Tibial artery (tissue), 4 donors: ENCODE measurements around the gene ZBTB20.

Experiments used
- DNase-seq, 2 donors: peaks; one replicate each; pipeline ENCODE4 v3.0.0-alpha.2; 2019
- H3K27ac ChIP-seq, 2 donors: fragments of 200-600 bp; sonication (generic) in 1 of 2; 1 replicate in 1 of 2; 2 replicates in 1 of 2; pipeline ENCODE4 v1.5.1; 2018 to 2019; ENCODE audit warnings: mild to moderate bottlenecking in 1 of 2
- H3K27me3 ChIP-seq, 2 donors: fragments of 200-600 bp; sonication (generic) in 1 of 2; one replicate each; pipeline versions ENCODE4 v1.5.1 to v1.6.0; 2016 to 2019
- H3K36me3 ChIP-seq, 3 donors: fragments of 200-600 bp; sonication (generic) in 2 of 3; one replicate each; pipeline ENCODE4 v1.5.1; 2016 to 2019; ENCODE audit warnings: mild to moderate bottlenecking in 2 of 3
- H3K4me1 ChIP-seq, 4 donors: fragments of 200-600 bp; sonication (generic) in 2 of 4; 1 replicate in 3 of 4; 2 replicates in 1 of 4; pipeline ENCODE4 v1.5.1; 2016 to 2019
- H3K4me3 ChIP-seq, 2 donors: fragments of 200-600 bp; sonication (generic) in 1 of 2; 1 replicate in 1 of 2; 2 replicates in 1 of 2; pipeline ENCODE4 v1.5.1; 2018 to 2019; ENCODE audit warnings: mild to moderate bottlenecking in 2 of 2
- H3K9me3 ChIP-seq, 3 donors: fragments of 200-600 bp; sonication (generic) in 1 of 3; one replicate each; pipeline ENCODE4 v1.5.1; 2016 to 2019
- intact Hi-C: fragments of 100-400 bp; cut with DNase I; formaldehyde crosslinking; loops from one replicate; pipeline ENCODE4 v1.15.0; 2023; ENCODE audit warnings: low total_unique reads
- TF ChIP-seq, protein P1 (sequence below), 2 experiments: fragments of 200-600 bp in 1 of 2; fragments of 450-650 bp in 1 of 2; IDR thresholded peaks; one replicate each; pipeline ENCODE4 v1.5.1; 2017 to 2019; ENCODE audit warnings: antibody characterized with exemption in 2 of 2, mild to moderate bottlenecking in 1 of 2, moderate library complexity in 1 of 2

Gene ZBTB20

DNA sequence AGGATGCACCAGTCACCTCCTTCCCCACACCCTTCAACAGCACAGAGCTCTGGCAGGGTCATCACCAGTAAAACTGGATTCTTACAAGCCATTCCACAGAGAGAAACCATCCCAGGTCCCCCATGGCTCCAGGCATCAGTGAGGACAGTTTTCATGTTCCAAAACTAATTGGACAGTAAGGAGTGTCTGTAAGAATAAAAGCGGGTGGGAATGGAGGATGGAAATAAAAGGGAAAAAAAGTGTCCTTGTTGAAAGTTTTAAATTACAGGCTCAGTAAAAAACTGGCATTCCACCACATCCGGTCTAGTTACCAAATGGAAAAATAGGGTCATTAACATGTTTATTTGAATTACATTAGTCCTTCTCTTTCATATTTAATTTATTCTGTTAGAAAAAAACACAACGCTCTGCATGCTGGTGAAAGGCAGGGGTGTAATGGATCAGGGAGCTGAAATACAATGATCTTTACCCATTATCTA is 735.9 kb downstream of the ZBTB20 start:
- DNase-seq = no peak
- Histone ChIP-seq H3K4me3 (no peak overlapping the region), H3K27me3 (no peaks in the 10 kb centered on the region), H3K4me1 (peaks cover 0 to 29% (median 12%) of the 10 kb centered on the region in 4 donors), H3K36me3 (no peaks in the 10 kb centered on the region), H3K9me3 (no peaks in the 10 kb centered on the region), H3K27ac (no peak overlapping the region)
- TF ChIP-seq, protein P1, sequence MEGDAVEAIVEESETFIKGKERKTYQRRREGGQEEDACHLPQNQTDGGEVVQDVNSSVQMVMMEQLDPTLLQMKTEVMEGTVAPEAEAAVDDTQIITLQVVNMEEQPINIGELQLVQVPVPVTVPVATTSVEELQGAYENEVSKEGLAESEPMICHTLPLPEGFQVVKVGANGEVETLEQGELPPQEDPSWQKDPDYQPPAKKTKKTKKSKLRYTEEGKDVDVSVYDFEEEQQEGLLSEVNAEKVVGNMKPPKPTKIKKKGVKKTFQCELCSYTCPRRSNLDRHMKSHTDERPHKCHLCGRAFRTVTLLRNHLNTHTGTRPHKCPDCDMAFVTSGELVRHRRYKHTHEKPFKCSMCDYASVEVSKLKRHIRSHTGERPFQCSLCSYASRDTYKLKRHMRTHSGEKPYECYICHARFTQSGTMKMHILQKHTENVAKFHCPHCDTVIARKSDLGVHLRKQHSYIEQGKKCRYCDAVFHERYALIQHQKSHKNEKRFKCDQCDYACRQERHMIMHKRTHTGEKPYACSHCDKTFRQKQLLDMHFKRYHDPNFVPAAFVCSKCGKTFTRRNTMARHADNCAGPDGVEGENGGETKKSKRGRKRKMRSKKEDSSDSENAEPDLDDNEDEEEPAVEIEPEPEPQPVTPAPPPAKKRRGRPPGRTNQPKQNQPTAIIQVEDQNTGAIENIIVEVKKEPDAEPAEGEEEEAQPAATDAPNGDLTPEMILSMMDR (IDR thresholded peaks at IDR 0.05) = no peak
- intact Hi-C loops = no loop called here

DNA sequence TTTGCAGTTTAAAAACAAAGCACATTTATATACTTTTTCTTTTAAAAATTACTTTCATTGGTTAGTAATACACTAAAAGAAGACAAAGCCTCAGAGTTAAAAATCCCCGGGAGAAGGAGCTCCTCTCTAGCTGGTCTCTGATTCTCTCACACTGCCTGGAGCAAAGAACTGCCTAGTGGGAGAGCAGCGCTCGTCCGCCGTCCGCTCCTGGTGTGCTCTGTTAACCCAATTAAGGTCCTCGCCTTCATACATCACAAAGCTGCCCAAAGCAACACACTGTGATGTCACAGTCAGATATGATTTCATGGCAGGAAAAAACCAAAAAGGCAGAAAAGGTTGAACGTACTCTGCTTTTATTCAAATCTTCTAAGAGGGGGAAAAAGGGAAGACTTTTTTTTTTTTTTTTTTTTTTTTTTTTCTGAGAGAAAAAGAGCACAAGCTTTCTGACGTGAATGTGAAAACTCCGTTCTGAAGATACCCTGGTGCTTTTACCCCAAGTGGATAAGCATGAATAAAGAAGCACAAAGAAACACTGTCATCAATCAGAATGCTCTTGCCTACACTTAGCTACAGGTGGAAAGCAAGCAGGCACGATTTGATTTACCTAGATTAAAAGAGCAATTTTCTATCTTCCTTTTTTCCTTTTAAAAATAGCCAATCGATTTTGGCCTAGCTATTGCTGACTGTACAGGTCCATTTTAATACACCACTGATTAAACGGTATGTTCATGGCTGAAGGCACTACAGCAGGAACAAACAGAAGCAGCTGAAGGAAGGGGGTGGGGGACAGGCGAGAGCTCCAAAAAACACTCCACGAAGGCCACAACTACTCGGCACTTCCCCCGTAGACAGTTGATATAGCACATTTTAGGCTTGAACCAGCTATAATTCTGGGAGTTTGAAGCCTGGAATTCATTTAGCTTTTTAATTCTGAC is 738.1 kb downstream of the ZBTB20 start:
- intact Hi-C loops = no loop called here
- Histone ChIP-seq H3K9me3 (no peaks in the 10 kb centered on the region), H3K4me3 (no peak overlapping the region), H3K36me3 (no peaks in the 10 kb centered on the region), H3K27me3 (no peaks in the 10 kb centered on the region), H3K27ac (no peak overlapping the region), H3K4me1 (peaks cover 0 to 42% (median 13%) of the 10 kb centered on the region in 4 donors)
- TF ChIP-seq, protein P1 (IDR thresholded peaks at IDR 0.05) = no peak
- no peak for DNase-seq

DNA sequence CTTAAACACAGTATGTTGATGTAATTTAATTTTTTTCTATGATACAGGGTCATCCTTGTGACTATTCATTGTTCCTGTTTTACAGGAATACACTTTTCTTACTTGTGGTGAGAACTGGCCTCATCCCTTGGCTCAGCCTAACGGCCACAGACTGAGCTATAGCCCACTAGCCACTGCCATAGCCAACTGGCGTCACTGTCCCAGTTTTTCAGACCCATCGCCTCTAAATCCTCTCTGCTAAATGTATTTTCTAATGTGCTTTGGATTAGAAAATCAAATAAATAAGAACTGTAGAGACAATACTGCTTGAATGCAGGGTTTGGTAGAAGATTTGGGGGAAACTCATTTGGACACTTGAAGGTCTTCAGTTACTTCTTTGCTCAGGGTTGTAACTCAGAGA is 740.2 kb downstream of the ZBTB20 start:
- Histone ChIP-seq H3K4me1 (peaks cover 0 to 31% (median 3%) of the 10 kb centered on the region in 4 donors), H3K36me3 (no peaks in the 10 kb centered on the region), H3K27me3 (no peaks in the 10 kb centered on the region), H3K27ac (no peak overlapping the region), H3K4me3 (no peak overlapping the region), H3K9me3 (no peaks in the 10 kb centered on the region)
- intact Hi-C loops = no loop called here
- no peak for DNase-seq
- TF ChIP-seq, protein P1 (IDR thresholded peaks at IDR 0.05) = no peak

DNA sequence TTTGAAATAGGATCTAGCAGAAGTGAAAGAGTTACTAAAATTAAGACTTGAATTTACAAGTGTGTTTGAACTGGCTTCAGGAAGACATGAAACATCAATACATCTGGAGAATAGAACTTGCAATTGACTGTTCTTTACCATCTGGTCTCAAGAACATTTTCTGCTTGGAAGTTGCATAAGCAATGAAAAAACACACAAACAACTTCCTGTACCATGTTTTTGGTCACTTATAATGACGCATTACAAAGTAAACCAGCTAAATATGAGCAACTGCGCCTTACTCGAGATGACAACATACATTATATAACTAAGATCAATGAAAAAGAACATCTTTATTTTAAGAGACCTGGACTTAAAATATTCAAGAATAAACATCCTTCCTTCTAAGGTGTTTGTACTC is 740.8 kb downstream of the ZBTB20 start:
- H3K9me3 ChIP-seq = no peaks in the 10 kb centered on the region
- TF ChIP-seq, protein P1 (IDR thresholded peaks at IDR 0.05) = no peak
- H3K4me1 ChIP-seq = peaks cover 0 to 25% (median 1%) of the 10 kb centered on the region in 4 donors
- intact Hi-C loops = no loop called here
- no peaks in the 10 kb centered on the region for H3K27me3 ChIP-seq
- no peak for DNase-seq
- no peak overlapping the region for H3K4me3 ChIP-seq
- no peak overlapping the region for H3K27ac ChIP-seq
- no peaks in the 10 kb centered on the region for H3K36me3 ChIP-seq

DNA sequence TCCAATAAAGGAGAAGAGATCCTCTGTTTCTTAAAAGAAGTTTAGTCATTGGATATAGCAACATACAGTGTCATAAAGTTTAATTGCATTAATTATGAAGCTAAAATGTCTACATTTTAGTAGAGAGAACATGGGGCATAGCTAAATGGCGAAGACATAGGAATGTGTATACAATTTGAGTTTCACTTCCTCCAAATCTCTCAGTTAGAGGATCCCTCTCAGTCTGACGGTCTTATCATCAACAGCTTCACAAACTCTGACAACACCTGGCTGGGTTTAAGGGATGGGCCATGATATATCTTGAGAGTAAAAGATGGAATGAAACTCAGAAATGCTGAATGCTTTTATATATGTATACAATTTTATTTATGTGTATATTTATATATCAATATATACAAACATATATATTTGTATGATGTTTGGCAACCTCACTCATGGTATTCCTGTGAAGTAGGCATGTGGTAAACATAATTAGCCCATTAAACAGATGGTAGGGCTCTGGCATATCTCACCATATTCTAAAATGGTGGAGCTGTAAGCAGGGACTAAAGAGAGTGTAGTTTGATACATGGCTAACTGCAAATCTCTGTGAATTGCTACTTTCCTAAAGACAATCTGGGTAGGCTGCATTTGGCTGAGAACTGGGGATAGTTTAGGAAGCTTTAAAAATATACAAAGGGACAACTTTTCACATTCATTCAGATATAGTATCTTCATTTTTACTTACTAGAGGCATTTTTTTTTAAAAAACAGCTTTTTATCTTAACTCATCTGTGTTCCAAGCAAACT is 741.7 kb downstream of the ZBTB20 start:
- Histone ChIP-seq H3K4me3 (no peak overlapping the region), H3K4me1 (peaks cover 0 to 18% (median 3%) of the 10 kb centered on the region in 4 donors), H3K27ac (no peak overlapping the region), H3K27me3 (no peaks in the 10 kb centered on the region), H3K9me3 (no peaks in the 10 kb centered on the region), H3K36me3 (no peaks in the 10 kb centered on the region)
- no peak for DNase-seq
- TF ChIP-seq, protein P1 (IDR thresholded peaks at IDR 0.05) = no peak
- intact Hi-C loops = no loop called here
